GM18868 (cell line): ENCODE results near the gene ADARB2.
"Not testable (repeated sequence)": the region's sequence is repeated elsewhere in the genome, so short reads cannot be mapped to it uniquely, and the experiment has no call there.

Experiments used
- ATAC-seq: cut with Tn5 transposase; IDR thresholded peaks from one replicate; pipeline ENCODE4 v1.9.1; 2021; ENCODE audit warnings: mild to moderate bottlenecking, moderate library complexity; ENCODE audit not compliant: unreplicated experiment

Gene ADARB2

GRCh38 chr10:1249142-1249920 is 488.0 kb downstream of the ADARB2 start:
- ATAC-seq: no peak

GRCh38 chr10:1248262-1248630 is 489.1 kb downstream of the ADARB2 start:
- not testable (repeated sequence) for ATAC-seq

GRCh38 chr10:1247598-1248261 is 489.6 kb downstream of the ADARB2 start:
- ATAC-seq: no peak

GRCh38 chr10:1244493-1244892 is 492.8 kb downstream of the ADARB2 start:
- no peak for ATAC-seq

GRCh38 chr10:1243486-1244234 is 493.7 kb downstream of the ADARB2 start:
- ATAC-seq: no peak

GRCh38 chr10:1242975-1243374 is 494.4 kb downstream of the ADARB2 start:
- no peak for ATAC-seq

GRCh38 chr10:1241973-1242935 is 495.1 kb downstream of the ADARB2 start:
- no peak for ATAC-seq

GRCh38 chr10:1241322-1241890 is 495.9 kb downstream of the ADARB2 start:
- ATAC-seq: no peak

- ATAC-seq: no peak
Measured at GRCh38 chr10:1240341-1240775, 497.0 kb downstream of the ADARB2 start.

GRCh38 chr10:1233031-1233430 is 504.3 kb downstream of the ADARB2 start:
- no peak for ATAC-seq

- ATAC-seq: no peak
Measured at GRCh38 chr10:1232164-1232911, 505.0 kb downstream of the ADARB2 start.

- ATAC-seq: no peak
Measured at GRCh38 chr10:1230592-1231275, 506.6 kb downstream of the ADARB2 start.

GRCh38 chr10:1230138-1230537 is 507.2 kb downstream of the ADARB2 start:
- ATAC-seq: no peak

GRCh38 chr10:1229574-1229973 is 507.8 kb downstream of the ADARB2 start:
- ATAC-seq: no peak

GRCh38 chr10:1229116-1229515 is 508.2 kb downstream of the ADARB2 start:
- no peak for ATAC-seq

GRCh38 chr10:1228467-1228975 is 508.8 kb downstream of the ADARB2 start:
- ATAC-seq: no peak

- no peak for ATAC-seq
Measured at GRCh38 chr10:1227510-1228402, 509.6 kb downstream of the ADARB2 start.

- not testable (repeated sequence) for ATAC-seq
Measured at GRCh38 chr10:1226907-1227306, 510.4 kb downstream of the ADARB2 start.
